B cell (primary cell): ENCODE data around the gene ZFP2. TPM values are rescaled to one million over a fixed set of nuclear protein-coding genes. Genes with fewer than 3 reads are reported as not detected.

Experiments
- ATAC-seq: fragments of 200-7000 bp; cut with Tn5 transposase; one replicate; pipeline ENCODE4 v1.10.0; 2021; ENCODE audit warnings: low read depth, mild to moderate bottlenecking, moderate number of reproducible peaks, moderate library complexity
- CTCF ChIA-PET: fragments of 350-600 bp; sonication (Branson Sonifier 250); formaldehyde crosslinking; loops from one replicate; lab custom pipeline; 2021; ENCODE audit warnings: antibody characterized with exemption, inconsistent platforms; lab: Charles Lee
- POLR2A ChIA-PET: fragments of 350-600 bp; sonication (Branson Sonifier 250); formaldehyde crosslinking; loops from one replicate; lab custom pipeline; 2021; ENCODE audit warnings: antibody characterized with exemption; lab: Charles Lee
- DNase-seq: peaks from one replicate; pipeline ENCODE4 v3.0.0; 2013
- H2AFZ ChIP-seq: 2 replicates; pipeline ENCODE4 v1.6.1; 2012; ENCODE audit warnings: mild to moderate bottlenecking, low read depth, low read length; ENCODE audit not compliant: insufficient read depth, poor library complexity, severe bottlenecking
- H3K27ac ChIP-seq, 2 donors: 1 replicate in 1 of 2; 2 replicates in 1 of 2; pipeline ENCODE4 v1.5.1; 2012 to 2013; ENCODE audit warnings: low read length in 2 of 2, mild to moderate bottlenecking in 2 of 2, moderate library complexity in 1 of 2
- H3K27me3 ChIP-seq, 4 experiments: fragments of 200-600 bp in 1 of 4; sonication (generic) in 1 of 4; replicated peaks in 1 of 4; 1 replicate in 2 of 4; 2 replicates in 2 of 4; pipeline versions ENCODE4 v1.6.1 to v1.7.0; 2013 to 2016; ENCODE audit warnings: low read length in 3 of 4, mild to moderate bottlenecking in 2 of 4, mixed read lengths in 1 of 4, moderate library complexity in 1 of 4; ENCODE audit not compliant: insufficient read depth in 4 of 4, control insufficient read depth in 3 of 4; ENCODE audit errors: control extremely low read depth in 1 of 4
- H3K36me3 ChIP-seq, 2 experiments: replicated peaks in 1 of 2; 1 replicate in 1 of 2; 2 replicates in 1 of 2; pipeline versions ENCODE4 v1.6.1 to v1.7.1; 2013; ENCODE audit warnings: low read length in 1 of 2; ENCODE audit not compliant: insufficient read depth in 2 of 2, control insufficient read depth in 1 of 2; ENCODE audit errors: control extremely low read depth in 1 of 2, extremely low read depth in 1 of 2
- H3K4me1 ChIP-seq, 2 donors: fragments of 200-600 bp in 1 of 2; sonication (generic) in 1 of 2; 1 replicate in 1 of 2; 2 replicates in 1 of 2; pipeline versions ENCODE4 v1.5.1 to v1.6.1; 2013 to 2017; ENCODE audit warnings: low read length in 2 of 2; ENCODE audit not compliant: control insufficient read depth in 2 of 2, insufficient read depth in 2 of 2
- H3K4me2 ChIP-seq: replicated peaks from 2 replicates; pipeline ENCODE3; 2012; ENCODE audit warnings: mild to moderate bottlenecking, low read depth, low read length; ENCODE audit not compliant: poor library complexity, severe bottlenecking
- H3K4me3 ChIP-seq, 5 experiments: fragments of 200-600 bp in 1 of 5; sonication (generic) in 1 of 5; 1 replicate in 3 of 5; 2 replicates in 2 of 5; pipeline versions ENCODE4 v1.5.1 to v1.7.0; 2011 to 2016; ENCODE audit warnings: low read length in 4 of 5, mild to moderate bottlenecking in 4 of 5, low read depth in 2 of 5, control low read depth in 1 of 5, moderate library complexity in 1 of 5; ENCODE audit not compliant: insufficient read depth in 1 of 5; ENCODE audit errors: control extremely low read depth in 1 of 5, extremely low read depth in 1 of 5
- H3K79me2 ChIP-seq: fragments of 200-600 bp; sonication (generic); one replicate; pipeline ENCODE4 v1.6.0; 2016; ENCODE audit warnings: low read length; ENCODE audit not compliant: control insufficient read depth, insufficient read depth
- H3K9ac ChIP-seq: fragments of 200-600 bp; sonication (generic); 2 replicates; pipeline ENCODE4 v1.6.1; 2017; ENCODE audit warnings: mild to moderate bottlenecking, low read length, moderate library complexity
- H3K9me3 ChIP-seq, 3 donors: one replicate each; pipeline versions ENCODE4 v1.6.1 to v1.7.1; 2013; ENCODE audit warnings: low read length in 2 of 3; ENCODE audit not compliant: control insufficient read depth in 2 of 3, insufficient read depth in 1 of 3; ENCODE audit errors: control extremely low read depth in 1 of 3
- H4K20me1 ChIP-seq: 2 replicates; pipeline ENCODE4 v1.6.0; 2012; ENCODE audit warnings: mild to moderate bottlenecking, low read length; ENCODE audit not compliant: insufficient read depth, control insufficient read depth, poor library complexity, severe bottlenecking
- H3K27ac Mint-ChIP-seq: one replicate; pipeline ENCODE4 v1.8.0; 2021; ENCODE audit warnings: mixed read lengths
- H3K27me3 Mint-ChIP-seq: one replicate; pipeline ENCODE4 v1.8.0; 2021; ENCODE audit warnings: mixed read lengths
- H3K4me1 Mint-ChIP-seq: one replicate; pipeline ENCODE4 v1.8.0; 2021; ENCODE audit warnings: mixed read lengths
- H3K4me3 Mint-ChIP-seq: one replicate; pipeline ENCODE4 v1.8.0; 2021; ENCODE audit warnings: mixed read lengths
- H3K9me3 Mint-ChIP-seq: one replicate; pipeline ENCODE4 v1.8.0; 2022; ENCODE audit warnings: mixed read lengths; ENCODE audit not compliant: insufficient read depth
- CTCF ChIP-seq: fragments of 200-600 bp; IDR thresholded peaks from one replicate; pipeline ENCODE4 v1.8.0; 2022; ENCODE audit warnings: antibody characterized with exemption, mild to moderate bottlenecking
- EZH2 ChIP-seq: IDR thresholded peaks from 2 replicates; pipeline ENCODE4 v1.6.1; 2012; ENCODE audit warnings: borderline replicate concordance, low read depth, mild to moderate bottlenecking, moderate library complexity, low read length; ENCODE audit not compliant: insufficient read depth, poor library complexity, severe bottlenecking
- WGBS: methylation state at CpG from one replicate; pipeline ENCODE4 v1.1.5; 2013; ENCODE audit warnings: missing lambda C conversion rate; ENCODE audit not compliant: insufficient coverage; 5-methylcytosine and 5-hydroxymethylcytosine counted together
- intact Hi-C: fragments of 100-400 bp; cut with micrococcal nuclease; formaldehyde crosslinking; loops from one replicate; pipeline ENCODE4 v1.10.0; 2022
- polyA plus RNA-seq: library from polyadenylated mRNA; depleted of rRNA; stranded (reverse); fragments of >200 nt; gene quantifications from 2 replicates; pipeline ENCODE4 v1.2.3, GENCODE V29; 2012
- total RNA-seq, 2 donors: library from RNA; stranded (reverse); fragments of 120-200 nt in 1 of 2; gene quantifications; 1 replicate in 1 of 2; 2 replicates in 1 of 2; pipeline versions ENCODE4 v1.2.3 to v1.2.4, GENCODE V29; 2013 to 2022

ZFP2 gene
- total and polyA plus RNA-seq, 2 donors (not counting 1 experiment from before 2014, with no cell fraction given) = 0.72 to 2.2 TPM

- Mint-ChIP-seq H3K4me1 (peaks cover 2% of the 10 kb centered on the region), H3K27me3 (peaks cover 25% of the 10 kb centered on the region), H3K27ac (no peak overlapping the region), H3K4me3 (no peak overlapping the region), H3K9me3 (no peaks in the 10 kb centered on the region)
- Histone ChIP-seq H3K36me3 (no peaks in the 10 kb centered on the region), H4K20me1 (no peaks in the 10 kb centered on the region), H3K4me3 (no peak overlapping the region), H3K4me1 (peaks cover 0 to under 1% of the 10 kb centered on the region in 2 donors), H3K4me2 (no peak overlapping the region), H3K9ac (no peak overlapping the region), H3K27ac (no peak overlapping the region), H2AFZ (no peak overlapping the region), H3K79me2 (peaks cover 6% of the 10 kb centered on the region), H3K27me3 (peaks cover 0 to 7% (median 0%) of the 10 kb centered on the region in 4 experiments), H3K9me3 (no peaks in the 10 kb centered on the region)
- POLR2A ChIA-PET = no interaction called here
- DNase-seq (no peak), ATAC-seq (no peak)
- TF ChIP-seq CTCF = no peak
- no peak for TF ChIP-seq EZH2
- intact Hi-C loops = no loop called here
- WGBS = 69% methylated on average over 5 of the region's 5 CpGs
- CTCF ChIA-PET = no interaction called here
Measured at GRCh38 chr5:178854284-178854683, 41.4 kb upstream of the ZFP2 start.
